HG03196 (cell line): ENCODE measurements around the gene AMH.

ENCODE experiments used
- ATAC-seq: cut with Tn5 transposase; IDR thresholded peaks from one replicate; pipeline ENCODE4 v1.9.1; 2021; ENCODE audit not compliant: unreplicated experiment

The AMH gene

DNA sequence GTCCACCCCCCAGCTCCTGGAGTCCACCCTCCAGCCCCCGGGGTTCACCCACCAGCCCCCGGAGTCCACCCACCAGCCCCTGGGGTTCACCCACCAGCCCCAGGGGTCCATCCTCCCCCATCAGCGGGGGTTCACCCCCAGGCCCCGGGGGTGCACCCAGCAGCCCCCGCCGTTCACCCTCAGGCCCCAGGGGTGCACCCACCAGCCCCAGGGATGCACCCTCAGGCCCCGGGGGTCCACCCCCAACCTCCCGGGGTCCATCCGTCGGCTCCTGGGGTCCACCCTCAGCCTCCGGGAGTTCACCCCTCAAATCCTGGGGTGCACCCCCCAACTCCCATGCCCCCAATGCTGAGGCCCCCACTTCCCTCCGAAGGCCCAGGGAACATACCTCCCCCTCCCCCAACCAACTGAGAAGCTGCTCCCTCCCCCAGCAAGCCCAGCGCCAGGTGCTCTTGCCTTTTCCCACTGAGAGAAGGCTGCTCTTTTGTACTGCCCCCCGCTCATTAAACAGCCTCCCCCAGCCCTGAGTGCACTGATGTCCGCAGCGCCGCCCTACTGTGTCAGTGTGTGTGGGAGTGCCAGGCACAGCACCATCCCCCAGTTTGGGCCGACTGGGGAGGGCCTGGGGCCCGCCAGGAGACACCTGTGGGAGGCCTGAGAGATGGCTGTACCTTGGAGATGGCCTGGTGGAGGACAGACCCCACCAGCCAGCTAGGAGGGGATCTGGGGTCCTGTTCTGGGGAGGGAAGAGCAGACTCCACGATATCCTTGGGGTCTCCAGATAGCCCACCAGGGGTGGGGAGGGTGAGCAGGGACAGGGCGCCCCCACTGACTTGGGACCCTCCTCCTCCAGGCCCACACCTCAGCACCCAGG is 750 bp upstream of the AMH start:
- no peak for ATAC-seq

GRCh38 chr19:2249880-2250765 is 1.0 kb downstream of the AMH start:
- no peak for ATAC-seq

- ATAC-seq: no peak
Measured at GRCh38 chr19:2250766-2251105, 1.6 kb downstream of the AMH start.

- ATAC-seq: no peak
Measured at GRCh38 chr19:2251106-2252054, 2.3 kb downstream of the AMH start.

- ATAC-seq: no peak
Measured at GRCh38 chr19:2252055-2252796, 3.1 kb downstream of the AMH start.

GRCh38 chr19:2252797-2253105 is 3.6 kb downstream of the AMH start:
- no peak for ATAC-seq

- no peak for ATAC-seq
Measured at GRCh38 chr19:2253106-2254063, 4.3 kb downstream of the AMH start.

- ATAC-seq: no peak
Measured at GRCh38 chr19:2254064-2254872, 5.1 kb downstream of the AMH start.

DNA sequence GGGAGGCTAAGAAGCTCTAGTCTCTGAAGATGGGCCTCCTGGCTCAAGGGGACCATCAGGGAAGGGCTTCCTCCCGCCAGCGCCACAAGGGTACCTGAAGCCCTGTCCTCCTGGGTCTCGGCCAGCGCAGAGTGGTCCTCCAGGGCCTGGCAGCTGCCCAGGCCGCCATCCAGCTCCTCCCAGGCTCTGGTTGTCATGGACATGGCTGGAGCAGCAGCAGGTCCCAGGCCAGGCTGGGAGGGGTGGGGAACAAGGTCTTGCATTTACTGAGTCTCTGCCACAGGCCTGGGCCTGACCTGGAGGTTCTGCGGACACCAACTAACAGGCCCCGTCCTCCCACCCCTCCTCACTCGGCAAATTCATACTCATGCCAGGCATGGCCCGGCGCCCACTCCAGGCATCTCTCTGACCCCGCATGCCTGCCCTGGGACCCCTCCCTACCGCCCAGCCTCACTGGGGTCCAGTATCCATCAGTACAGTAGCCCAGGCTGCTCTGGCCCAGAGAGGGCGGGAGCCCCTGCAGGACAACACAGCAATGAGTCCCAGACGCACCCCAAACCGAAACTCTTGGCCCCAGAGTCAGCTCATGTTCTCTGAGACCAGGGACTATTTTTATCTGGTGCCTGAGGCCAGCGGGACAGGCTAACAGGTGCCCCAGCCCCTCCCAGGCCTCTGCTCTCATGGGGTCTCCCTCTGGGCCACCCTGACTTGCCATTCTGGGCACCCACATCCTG is 6.2 kb downstream of the AMH start:
- no peak for ATAC-seq

DNA sequence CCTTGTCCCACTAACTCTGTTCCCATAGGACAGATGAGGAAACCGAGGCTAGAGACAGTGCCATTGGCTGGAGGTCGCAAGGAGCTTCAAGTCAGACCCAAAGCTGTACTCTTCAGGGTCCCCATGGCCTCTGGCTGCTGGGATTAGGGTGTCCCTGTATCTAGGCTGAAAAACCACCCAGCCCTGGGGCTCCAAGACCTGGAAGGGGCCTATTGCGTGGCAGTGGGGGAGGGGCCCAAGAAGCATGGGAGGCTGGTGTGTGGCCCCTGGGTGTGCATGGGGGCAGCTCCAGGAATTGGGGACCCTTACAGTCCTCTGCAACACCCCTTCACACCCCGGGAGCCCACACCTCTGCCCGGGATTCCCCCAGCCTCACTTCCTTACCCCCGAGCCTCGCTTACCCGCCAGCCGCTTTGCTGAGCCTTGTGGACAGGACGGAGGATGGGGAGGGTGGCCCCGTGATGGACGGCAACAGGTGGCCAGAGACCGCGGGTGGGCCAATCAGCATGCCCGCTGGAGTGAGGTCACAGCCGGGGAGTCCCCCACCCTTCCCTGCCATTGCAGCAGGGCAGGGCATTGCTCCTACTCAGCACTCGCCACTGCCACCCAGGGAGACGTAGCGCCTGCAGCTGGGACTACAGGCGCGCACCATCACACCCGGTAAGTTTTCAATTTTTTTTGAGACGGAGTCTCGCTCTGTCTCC is 7.0 kb downstream of the AMH start, which contains the start of gene JSRP1:
JSRP1 (minus strand) TSS at position 436 of the 704 bp plus-strand sequence. CDS start 1,103 bp downstream, outside the sequence.
- no peak for ATAC-seq

GRCh38 chr19:2259336-2259735 is 10.2 kb downstream of the AMH start:
- ATAC-seq: no peak

- ATAC-seq: no peak
Measured at GRCh38 chr19:2260341-2260805, 11.2 kb downstream of the AMH start.

DNA sequence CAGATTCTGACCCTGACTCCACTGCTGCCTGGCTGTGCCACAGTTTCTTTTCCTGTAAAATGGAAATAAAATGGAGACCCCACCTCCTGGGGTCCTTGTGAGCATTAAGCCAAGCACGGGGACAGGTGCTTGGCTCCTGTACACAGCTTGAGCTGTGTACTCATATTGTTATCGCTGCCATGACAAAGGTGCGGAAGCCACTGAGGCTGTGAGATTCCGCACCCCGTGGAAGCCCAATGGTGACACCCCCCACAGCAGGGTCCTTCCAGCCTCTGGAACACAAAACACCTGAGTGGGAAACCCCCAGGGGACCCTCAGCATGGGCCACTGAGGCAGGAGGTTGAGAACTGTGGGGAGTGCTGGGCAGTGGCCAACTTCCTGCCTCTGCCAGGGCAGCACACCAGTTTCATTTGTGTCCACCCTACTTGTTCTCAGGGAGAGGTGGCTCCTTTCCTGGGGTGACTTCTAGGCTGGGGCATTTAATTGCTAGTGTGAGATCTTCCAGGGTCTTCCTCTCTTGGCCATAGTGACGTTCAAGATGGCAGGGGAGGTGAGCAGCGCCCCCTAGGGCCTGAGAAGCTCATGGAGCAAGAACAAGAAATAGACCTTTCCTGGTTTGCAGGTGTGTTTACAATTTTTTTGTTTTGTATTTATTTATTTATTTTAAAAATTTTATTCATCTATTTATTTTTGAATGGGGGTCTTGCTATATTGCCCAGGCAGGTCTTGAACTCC is 12.5 kb downstream of the AMH start:
- no peak for ATAC-seq

GRCh38 chr19:2266183-2266993 is 17.3 kb downstream of the AMH start:
- peak; percentile 23 for ATAC-seq

DNA sequence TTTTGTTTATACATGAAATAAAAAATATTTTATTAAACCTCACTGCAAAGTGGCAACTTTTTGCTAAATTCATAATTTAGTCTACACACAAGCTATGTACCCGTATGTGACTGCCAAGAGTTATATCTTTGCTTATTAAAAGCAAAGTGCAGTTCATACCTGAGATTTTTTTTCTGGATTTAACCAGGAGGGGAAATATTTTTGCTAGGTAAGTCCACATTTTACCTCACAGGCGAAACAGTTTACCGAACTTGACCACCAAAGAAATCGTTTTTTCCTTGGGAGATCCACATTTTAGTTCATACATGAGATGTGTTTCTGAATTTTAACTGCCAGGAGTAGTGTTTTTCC is 19.3 kb downstream of the AMH start:
- no peak for ATAC-seq

DNA sequence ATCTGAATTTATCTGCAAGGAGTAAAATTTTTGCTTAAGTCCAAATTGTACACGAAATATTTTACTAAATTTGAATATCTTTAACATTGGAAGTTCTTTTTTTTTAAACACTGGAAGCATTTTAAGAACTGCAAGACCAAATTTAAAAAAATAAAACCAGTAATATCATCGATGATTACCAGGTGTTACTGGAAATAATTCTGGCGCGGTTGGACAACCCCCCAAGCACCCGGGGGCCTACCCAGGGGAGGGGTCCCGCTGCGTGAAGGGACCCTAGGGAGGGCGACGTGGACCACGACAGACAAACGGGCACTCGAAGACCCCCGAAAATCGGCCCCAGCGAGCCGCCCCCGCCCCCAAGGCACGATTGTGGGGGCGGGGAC is 19.7 kb downstream of the AMH start:
- no peak for ATAC-seq
